B cell (primary cell): ENCODE measurements around the gene TM9SF4.

Experiments
- EZH2 ChIP-seq: IDR thresholded peaks from 2 replicates; pipeline ENCODE4 v1.6.1; 2012; ENCODE audit warnings: borderline replicate concordance, low read depth, mild to moderate bottlenecking, moderate library complexity, low read length; ENCODE audit not compliant: insufficient read depth, poor library complexity, severe bottlenecking
- TF ChIP-seq, protein P1 (sequence below): fragments of 200-600 bp; IDR thresholded peaks from one replicate; pipeline ENCODE4 v1.8.0; 2022; ENCODE audit warnings: antibody characterized with exemption, mild to moderate bottlenecking

DNA sequence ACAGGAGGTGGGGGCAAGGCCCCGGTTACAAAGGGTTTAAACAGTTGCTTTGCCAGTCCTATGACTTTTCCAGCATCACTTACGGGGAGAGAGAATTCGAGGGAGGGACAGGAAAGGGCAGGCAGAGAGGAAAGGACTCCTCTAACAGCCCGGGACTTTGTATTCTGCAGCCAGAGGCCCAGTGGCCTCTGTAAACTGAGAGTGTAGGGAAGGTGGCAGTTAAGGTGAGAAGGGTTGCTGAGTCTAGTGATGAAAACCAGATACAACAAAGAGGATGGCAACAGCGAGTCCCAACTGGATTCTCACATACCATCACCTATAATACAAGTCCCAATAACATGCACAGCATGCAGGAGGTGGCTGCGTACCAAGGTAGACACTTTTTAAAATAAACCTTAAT lies 84.5 kb downstream of the TM9SF4 start:
- TF ChIP-seq, protein P1, sequence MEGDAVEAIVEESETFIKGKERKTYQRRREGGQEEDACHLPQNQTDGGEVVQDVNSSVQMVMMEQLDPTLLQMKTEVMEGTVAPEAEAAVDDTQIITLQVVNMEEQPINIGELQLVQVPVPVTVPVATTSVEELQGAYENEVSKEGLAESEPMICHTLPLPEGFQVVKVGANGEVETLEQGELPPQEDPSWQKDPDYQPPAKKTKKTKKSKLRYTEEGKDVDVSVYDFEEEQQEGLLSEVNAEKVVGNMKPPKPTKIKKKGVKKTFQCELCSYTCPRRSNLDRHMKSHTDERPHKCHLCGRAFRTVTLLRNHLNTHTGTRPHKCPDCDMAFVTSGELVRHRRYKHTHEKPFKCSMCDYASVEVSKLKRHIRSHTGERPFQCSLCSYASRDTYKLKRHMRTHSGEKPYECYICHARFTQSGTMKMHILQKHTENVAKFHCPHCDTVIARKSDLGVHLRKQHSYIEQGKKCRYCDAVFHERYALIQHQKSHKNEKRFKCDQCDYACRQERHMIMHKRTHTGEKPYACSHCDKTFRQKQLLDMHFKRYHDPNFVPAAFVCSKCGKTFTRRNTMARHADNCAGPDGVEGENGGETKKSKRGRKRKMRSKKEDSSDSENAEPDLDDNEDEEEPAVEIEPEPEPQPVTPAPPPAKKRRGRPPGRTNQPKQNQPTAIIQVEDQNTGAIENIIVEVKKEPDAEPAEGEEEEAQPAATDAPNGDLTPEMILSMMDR, result no peak
- no peak for TF ChIP-seq EZH2
